ENCODE measurements around the gene EVA1C.
A peak's percentile ranks its signal among the peaks of the same experiment; 100 is the strongest.

EVA1C gene

GRCh38 chr21:32515874-32516273 lies 103.4 kb downstream of the EVA1C start:
- Histone ChIP-seq H3K9ac (ENCODE audit: insufficient read length) (no peak overlapping the region), H3K4me3 (no peak overlapping the region), H3K27ac (no peak overlapping the region), H3K9me3 (ENCODE audit: low read depth, low read length) (no peaks in the 10 kb centered on the region), H3K36me3 (ENCODE audit: insufficient read depth, low read length) (no peaks in the 10 kb centered on the region)
- peak; percentile 18 for DNase-seq (ENCODE audit: low read depth, low spot score)
- TF ChIP-seq FOXP2 (optimal IDR thresholded peaks at IDR 0.05; ENCODE audit: control extremely low read depth, extremely low read length, insufficient read depth): no peak
- no peak for TF ChIP-seq EZH2 (IDR thresholded peaks at IDR 0.05)
- TF ChIP-seq POLR2AphosphoS5 (IDR thresholded peaks at IDR 0.05; ENCODE audit: borderline replicate concordance, low read depth, low read length): no peak

- H3K27ac ChIP-seq: no peak overlapping the region; the same call in 1 of the 2 replicates
- DNase-seq (ENCODE audit: low read depth, low spot score): no peak
- H3K9me3 ChIP-seq (ENCODE audit: low read depth, low read length): no peaks in the 10 kb centered on the region
- H3K9ac ChIP-seq (ENCODE audit: insufficient read length): no peak overlapping the region
- TF ChIP-seq FOXP2 (optimal IDR thresholded peaks at IDR 0.05; ENCODE audit: control extremely low read depth, extremely low read length, insufficient read depth): no peak
- no peak for TF ChIP-seq POLR2AphosphoS5 (IDR thresholded peaks at IDR 0.05; ENCODE audit: borderline replicate concordance, low read depth, low read length)
- TF ChIP-seq EZH2 (IDR thresholded peaks at IDR 0.05): no peak
- H3K4me3 ChIP-seq: no peak overlapping the region
- no peaks in the 10 kb centered on the region for H3K36me3 ChIP-seq (ENCODE audit: insufficient read depth, low read length)
Observed at GRCh38 chr21:32516756-32517649, 104.5 kb downstream of the EVA1C start.

- Histone ChIP-seq H3K9me3 (ENCODE audit: low read depth, low read length) (no peaks in the 10 kb centered on the region), H3K27ac (no peak overlapping the region), H3K36me3 (ENCODE audit: insufficient read depth, low read length) (no peaks in the 10 kb centered on the region), H3K4me3 (no peak overlapping the region), H3K9ac (ENCODE audit: insufficient read length) (no peak overlapping the region)
- DNase-seq (ENCODE audit: low read depth, low spot score): no peak
- no peak for TF ChIP-seq EZH2 (IDR thresholded peaks at IDR 0.05)
- TF ChIP-seq POLR2AphosphoS5 (IDR thresholded peaks at IDR 0.05; ENCODE audit: borderline replicate concordance, low read depth, low read length): no peak
- no peak for TF ChIP-seq FOXP2 (optimal IDR thresholded peaks at IDR 0.05; ENCODE audit: control extremely low read depth, extremely low read length, insufficient read depth)
Observed at GRCh38 chr21:32519945-32520874, 107.7 kb downstream of the EVA1C start.

GRCh38 chr21:32520875-32521735 lies 108.6 kb downstream of the EVA1C start:
- H3K27ac ChIP-seq: no peak overlapping the region
- H3K9ac ChIP-seq (ENCODE audit: insufficient read length): no peak overlapping the region
- H3K4me3 ChIP-seq: peak overlapping the region; percentile 18; the same call in 1 of the 2 replicates
- DNase-seq (ENCODE audit: low read depth, low spot score): no peak
- TF ChIP-seq EZH2 (IDR thresholded peaks at IDR 0.05): no peak
- TF ChIP-seq POLR2AphosphoS5 (IDR thresholded peaks at IDR 0.05; ENCODE audit: borderline replicate concordance, low read depth, low read length): no peak
- TF ChIP-seq FOXP2 (optimal IDR thresholded peaks at IDR 0.05; ENCODE audit: control extremely low read depth, extremely low read length, insufficient read depth): no peak
- H3K9me3 ChIP-seq (ENCODE audit: low read depth, low read length): no peaks in the 10 kb centered on the region
- no peaks in the 10 kb centered on the region for H3K36me3 ChIP-seq (ENCODE audit: insufficient read depth, low read length)

GRCh38 chr21:32521736-32522355 lies 109.3 kb downstream of the EVA1C start:
- no peak overlapping the region for H3K9ac ChIP-seq (ENCODE audit: insufficient read length)
- H3K9me3 ChIP-seq (ENCODE audit: low read depth, low read length): no peaks in the 10 kb centered on the region
- DNase-seq (ENCODE audit: low read depth, low spot score): no peak
- H3K36me3 ChIP-seq (ENCODE audit: insufficient read depth, low read length): no peaks in the 10 kb centered on the region
- H3K4me3 ChIP-seq: no peak overlapping the region
- TF ChIP-seq EZH2 (IDR thresholded peaks at IDR 0.05) (no peak), FOXP2 (optimal IDR thresholded peaks at IDR 0.05; ENCODE audit: control extremely low read depth, extremely low read length, insufficient read depth) (no peak), POLR2AphosphoS5 (IDR thresholded peaks at IDR 0.05; ENCODE audit: borderline replicate concordance, low read depth, low read length) (no peak)
- H3K27ac ChIP-seq: no peak overlapping the region

GRCh38 chr21:32523463-32523862 lies 111.0 kb downstream of the EVA1C start:
- DNase-seq (ENCODE audit: low read depth, low spot score): no peak
- H3K36me3 ChIP-seq (ENCODE audit: insufficient read depth, low read length): no peaks in the 10 kb centered on the region
- no peak overlapping the region for H3K4me3 ChIP-seq
- no peaks in the 10 kb centered on the region for H3K9me3 ChIP-seq (ENCODE audit: low read depth, low read length)
- TF ChIP-seq EZH2 (IDR thresholded peaks at IDR 0.05): no peak
- no peak for TF ChIP-seq POLR2AphosphoS5 (IDR thresholded peaks at IDR 0.05; ENCODE audit: borderline replicate concordance, low read depth, low read length)
- no peak for TF ChIP-seq FOXP2 (optimal IDR thresholded peaks at IDR 0.05; ENCODE audit: control extremely low read depth, extremely low read length, insufficient read depth)
- H3K27ac ChIP-seq: no peak overlapping the region
- H3K9ac ChIP-seq (ENCODE audit: insufficient read length): no peak overlapping the region

GRCh38 chr21:32523988-32524719 lies 111.6 kb downstream of the EVA1C start:
- H3K4me3 ChIP-seq: no peak overlapping the region
- peak overlapping the region; percentile 21; the same call in 1 of the 2 replicates for H3K27ac ChIP-seq
- no peak for TF ChIP-seq EZH2 (IDR thresholded peaks at IDR 0.05)
- TF ChIP-seq POLR2AphosphoS5 (IDR thresholded peaks at IDR 0.05; ENCODE audit: borderline replicate concordance, low read depth, low read length): no peak
- H3K9ac ChIP-seq (ENCODE audit: insufficient read length): no peak overlapping the region
- no peak for DNase-seq (ENCODE audit: low read depth, low spot score)
- no peaks in the 10 kb centered on the region for H3K9me3 ChIP-seq (ENCODE audit: low read depth, low read length)
- H3K36me3 ChIP-seq (ENCODE audit: insufficient read depth, low read length): no peaks in the 10 kb centered on the region

All from SK-N-MC (cell line).